ENCODE measurements around the gene FLNB.

DNA sequence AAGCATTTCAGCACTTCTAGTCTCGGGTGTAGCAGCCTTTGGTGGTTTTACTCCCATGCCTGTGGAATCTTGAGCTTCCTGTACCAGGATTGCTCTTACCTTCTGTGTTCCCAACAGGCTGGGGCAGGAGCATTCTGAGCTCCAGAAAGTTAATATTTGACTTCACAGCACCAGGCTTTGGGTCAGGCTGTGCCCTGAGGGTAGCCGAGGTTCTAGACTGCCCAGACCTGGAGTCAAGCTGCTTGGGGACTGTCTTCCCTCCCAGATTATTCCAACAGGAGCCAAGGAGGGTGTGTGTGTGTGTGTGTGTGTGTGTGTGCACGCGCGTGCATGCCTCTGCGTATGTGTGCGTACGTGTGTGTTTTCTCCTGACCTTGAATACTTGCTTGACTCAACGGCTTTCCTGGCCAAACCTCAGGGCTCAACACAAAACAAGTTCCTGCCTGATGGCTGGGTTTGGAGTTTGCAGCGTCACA, 94.8 kb downstream of the FLNB start:
- TF ChIP-seq, protein P1, sequence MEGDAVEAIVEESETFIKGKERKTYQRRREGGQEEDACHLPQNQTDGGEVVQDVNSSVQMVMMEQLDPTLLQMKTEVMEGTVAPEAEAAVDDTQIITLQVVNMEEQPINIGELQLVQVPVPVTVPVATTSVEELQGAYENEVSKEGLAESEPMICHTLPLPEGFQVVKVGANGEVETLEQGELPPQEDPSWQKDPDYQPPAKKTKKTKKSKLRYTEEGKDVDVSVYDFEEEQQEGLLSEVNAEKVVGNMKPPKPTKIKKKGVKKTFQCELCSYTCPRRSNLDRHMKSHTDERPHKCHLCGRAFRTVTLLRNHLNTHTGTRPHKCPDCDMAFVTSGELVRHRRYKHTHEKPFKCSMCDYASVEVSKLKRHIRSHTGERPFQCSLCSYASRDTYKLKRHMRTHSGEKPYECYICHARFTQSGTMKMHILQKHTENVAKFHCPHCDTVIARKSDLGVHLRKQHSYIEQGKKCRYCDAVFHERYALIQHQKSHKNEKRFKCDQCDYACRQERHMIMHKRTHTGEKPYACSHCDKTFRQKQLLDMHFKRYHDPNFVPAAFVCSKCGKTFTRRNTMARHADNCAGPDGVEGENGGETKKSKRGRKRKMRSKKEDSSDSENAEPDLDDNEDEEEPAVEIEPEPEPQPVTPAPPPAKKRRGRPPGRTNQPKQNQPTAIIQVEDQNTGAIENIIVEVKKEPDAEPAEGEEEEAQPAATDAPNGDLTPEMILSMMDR (IDR thresholded peaks at IDR 0.05 in 2 of 3, conservative IDR thresholded peaks at IDR 0.05 in 1 of 3; ENCODE audit: control insufficient read depth in 2 of 3, extremely low read depth in 1 of 3, insufficient read depth in 1 of 3, low read depth in 3 of 3, low read length in 3 of 3) = no peak
- TF ChIP-seq EGR1 (IDR thresholded peaks at IDR 0.05; ENCODE audit: borderline replicate concordance in 1 of 2, low read depth in 2 of 2, low read length in 2 of 2) (no peak), SRF (IDR thresholded peaks at IDR 0.05; ENCODE audit: low read depth in 2 of 2, low read length in 2 of 2) (no peak), CEBPB (IDR thresholded peaks at IDR 0.05; ENCODE audit: borderline replicate concordance in 1 of 2, low read depth in 2 of 2, low read length in 2 of 2) (no peak), POLR2A (IDR thresholded peaks at IDR 0.05; ENCODE audit: low read depth, low read length) (no peak), NFIC (IDR thresholded peaks at IDR 0.05; ENCODE audit: low read depth, low read length) (no peak), EZH2 (IDR thresholded peaks at IDR 0.05; ENCODE audit: borderline replicate concordance, control insufficient read depth, low read depth, low read length) (no peak)
- TF ChIP-seq, protein P2, sequence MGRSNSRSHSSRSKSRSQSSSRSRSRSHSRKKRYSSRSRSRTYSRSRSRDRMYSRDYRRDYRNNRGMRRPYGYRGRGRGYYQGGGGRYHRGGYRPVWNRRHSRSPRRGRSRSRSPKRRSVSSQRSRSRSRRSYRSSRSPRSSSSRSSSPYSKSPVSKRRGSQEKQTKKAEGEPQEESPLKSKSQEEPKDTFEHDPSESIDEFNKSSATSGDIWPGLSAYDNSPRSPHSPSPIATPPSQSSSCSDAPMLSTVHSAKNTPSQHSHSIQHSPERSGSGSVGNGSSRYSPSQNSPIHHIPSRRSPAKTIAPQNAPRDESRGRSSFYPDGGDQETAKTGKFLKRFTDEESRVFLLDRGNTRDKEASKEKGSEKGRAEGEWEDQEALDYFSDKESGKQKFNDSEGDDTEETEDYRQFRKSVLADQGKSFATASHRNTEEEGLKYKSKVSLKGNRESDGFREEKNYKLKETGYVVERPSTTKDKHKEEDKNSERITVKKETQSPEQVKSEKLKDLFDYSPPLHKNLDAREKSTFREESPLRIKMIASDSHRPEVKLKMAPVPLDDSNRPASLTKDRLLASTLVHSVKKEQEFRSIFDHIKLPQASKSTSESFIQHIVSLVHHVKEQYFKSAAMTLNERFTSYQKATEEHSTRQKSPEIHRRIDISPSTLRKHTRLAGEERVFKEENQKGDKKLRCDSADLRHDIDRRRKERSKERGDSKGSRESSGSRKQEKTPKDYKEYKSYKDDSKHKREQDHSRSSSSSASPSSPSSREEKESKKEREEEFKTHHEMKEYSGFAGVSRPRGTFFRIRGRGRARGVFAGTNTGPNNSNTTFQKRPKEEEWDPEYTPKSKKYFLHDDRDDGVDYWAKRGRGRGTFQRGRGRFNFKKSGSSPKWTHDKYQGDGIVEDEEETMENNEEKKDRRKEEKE (IDR thresholded peaks at IDR 0.05) = no peak

Measured in GM12878 (cell line).